ENCODE results near the gene LPCAT1. TPM values are rescaled to one million over a fixed set of nuclear protein-coding genes. Genes with fewer than 3 reads are reported as not detected.

Gene LPCAT1
- total RNA-seq, 2 donors from 2014 or later: 13.2 to 18.1 TPM

GRCh38 chr5:1472964-1473628, 50.7 kb downstream of the LPCAT1 start:
- Histone ChIP-seq H3K27ac (no peak overlapping the region), H3K27me3 (no peaks in the 10 kb centered on the region), H3K9me3 (no peaks in the 10 kb centered on the region), H3K4me3 (no peak overlapping the region), H3K36me3 (peaks cover 25% of the 10 kb centered on the region), H3K4me1 (no peaks in the 10 kb centered on the region)
- no peak for TF ChIP-seq CTCF (IDR thresholded peaks at IDR 0.05)
- no peak for DNase-seq (ENCODE audit: low spot score)

DNA sequence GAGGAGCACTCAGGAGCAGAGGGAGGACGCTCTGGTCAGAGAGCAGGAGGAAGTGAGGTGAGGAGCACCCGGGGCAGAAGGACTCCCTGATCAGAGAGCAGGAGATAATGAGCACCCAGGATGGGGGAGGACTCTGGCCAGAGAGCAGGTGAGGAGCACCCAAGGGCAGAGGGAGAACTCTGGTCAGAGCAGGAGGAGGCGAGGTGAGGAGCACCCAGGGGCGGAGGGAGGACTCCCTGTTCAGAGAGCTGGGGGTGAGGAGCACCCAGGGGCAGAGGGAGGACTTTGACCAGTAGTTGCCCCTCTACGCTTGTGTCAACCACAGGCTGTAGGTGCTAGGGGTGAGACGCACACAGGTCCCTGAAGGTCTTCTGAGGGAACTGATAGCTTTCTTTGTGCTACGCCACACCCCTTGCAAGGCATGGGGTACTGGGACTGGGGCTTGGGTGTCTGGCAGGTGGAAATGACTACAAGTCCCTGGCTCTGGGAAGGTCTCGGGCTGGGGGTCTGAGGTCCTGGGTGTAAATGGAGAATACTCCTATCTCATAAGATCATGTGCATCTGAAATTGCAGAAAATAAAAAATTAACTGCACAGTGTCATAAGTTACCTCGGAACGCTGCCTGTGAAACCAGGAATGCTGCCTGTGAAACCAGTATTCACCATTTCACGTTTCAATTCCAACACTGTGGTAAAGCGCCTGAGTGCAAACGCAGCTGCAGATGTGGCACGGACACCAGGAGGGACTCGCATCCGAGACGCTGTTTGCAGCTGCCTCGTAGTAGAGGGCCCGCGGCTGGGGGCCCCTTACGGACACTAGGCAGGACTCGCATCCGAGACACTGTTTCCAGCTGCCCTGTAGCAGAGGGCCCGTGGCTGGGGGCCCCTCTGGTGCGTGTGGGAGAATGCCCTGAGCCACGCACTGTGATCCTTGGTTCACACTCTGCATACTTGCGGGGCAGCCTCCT, 51.5 kb downstream of the LPCAT1 start:
- no peak for TF ChIP-seq CTCF (IDR thresholded peaks at IDR 0.05)
- H3K27ac ChIP-seq: no peak overlapping the region
- H3K27me3 ChIP-seq: no peaks in the 10 kb centered on the region
- H3K4me1 ChIP-seq: no peaks in the 10 kb centered on the region
- peaks cover 25% of the 10 kb centered on the region for H3K36me3 ChIP-seq
- no peak overlapping the region for H3K4me3 ChIP-seq
- no peak for DNase-seq (ENCODE audit: low spot score)
- H3K9me3 ChIP-seq: no peaks in the 10 kb centered on the region

- TF ChIP-seq CTCF (IDR thresholded peaks at IDR 0.05): no peak
- Histone ChIP-seq H3K4me3 (no peak overlapping the region), H3K36me3 (peaks cover 19% of the 10 kb centered on the region), H3K27ac (no peak overlapping the region), H3K9me3 (no peaks in the 10 kb centered on the region), H3K27me3 (no peaks in the 10 kb centered on the region), H3K4me1 (no peaks in the 10 kb centered on the region)
- DNase-seq (ENCODE audit: low spot score): no peak
Observed at GRCh38 chr5:1471240-1471853, 52.4 kb downstream of the LPCAT1 start.

- TF ChIP-seq CTCF (IDR thresholded peaks at IDR 0.05): no peak
- no peak overlapping the region for H3K27ac ChIP-seq
- no peaks in the 10 kb centered on the region for H3K4me1 ChIP-seq
- no peaks in the 10 kb centered on the region for H3K27me3 ChIP-seq
- peaks cover 22% of the 10 kb centered on the region for H3K36me3 ChIP-seq
- DNase-seq (ENCODE audit: low spot score): no peak
- H3K4me3 ChIP-seq: no peak overlapping the region
- H3K9me3 ChIP-seq: no peaks in the 10 kb centered on the region
Observed at GRCh38 chr5:1470762-1471211, 53.0 kb downstream of the LPCAT1 start.

GRCh38 chr5:1468629-1469527, 54.9 kb downstream of the LPCAT1 start:
- Histone ChIP-seq H3K4me1 (no peaks in the 10 kb centered on the region), H3K9me3 (no peaks in the 10 kb centered on the region), H3K27ac (no peak overlapping the region), H3K27me3 (no peaks in the 10 kb centered on the region), H3K4me3 (no peak overlapping the region), H3K36me3 (peaks cover 11% of the 10 kb centered on the region)
- no peak for TF ChIP-seq CTCF (IDR thresholded peaks at IDR 0.05)
- DNase-seq (ENCODE audit: low spot score): no peak
